ENCODE results near the gene CD58. TPM values are rescaled to one million over a fixed set of nuclear protein-coding genes. Genes with fewer than 3 reads are reported as not detected.
A peak's percentile ranks its signal among the peaks of the same experiment; 100 is the strongest.

CD58 gene
- total and polyA plus RNA-seq, 7 donors: 4.7 to 11.9 (median 7.8) TPM

DNA sequence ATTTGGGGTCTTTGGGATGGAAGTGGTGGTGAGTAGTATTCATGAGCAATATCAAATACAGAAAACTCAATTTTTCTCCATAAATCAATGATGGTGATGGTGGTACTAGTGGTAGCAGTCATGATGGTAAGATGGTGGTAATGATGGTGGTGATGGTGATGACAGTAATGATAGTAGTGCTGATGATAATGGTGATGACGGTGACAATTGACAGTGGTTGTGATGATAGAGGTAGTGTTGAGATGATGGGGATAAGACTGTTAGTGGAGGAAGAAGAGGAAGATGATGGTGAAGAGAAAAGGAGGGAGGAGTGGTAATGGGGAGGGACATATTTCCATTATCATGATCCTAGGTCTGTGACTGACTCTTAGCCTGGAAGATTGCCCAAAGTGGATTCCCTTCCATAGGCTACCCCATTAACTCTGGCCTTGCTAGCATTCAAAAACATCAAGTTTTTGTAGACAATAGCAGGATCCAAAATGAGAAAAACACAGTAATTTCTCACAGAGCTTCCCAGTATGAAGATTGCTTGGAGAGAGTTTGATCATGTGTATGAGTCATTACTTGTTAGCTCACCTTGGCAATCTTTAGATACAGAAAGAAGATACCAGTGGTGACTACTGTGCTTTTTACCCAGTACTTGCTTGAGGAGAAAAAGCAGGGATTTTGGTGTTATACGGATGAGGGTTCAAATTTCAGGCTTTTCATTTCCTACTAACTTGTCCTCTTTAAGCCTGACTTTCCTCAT, 103.8 kb downstream of the CD58 start:
- ATAC-seq (peak in 1 of 4 donors; percentile 47), DNase-seq (no peak)
- no peaks in the 10 kb centered on the region for H3K4me1 ChIP-seq
- TF ChIP-seq CTCF (IDR thresholded peaks at IDR 0.05): no peak
- 83 to 90% (median 83%) methylated on average over 2 of the region's 2 CpGs for WGBS, 3 donors
- H3K9me3 ChIP-seq: no peaks in the 10 kb centered on the region
- no peaks in the 10 kb centered on the region for H3K27me3 ChIP-seq (ENCODE audit: insufficient read depth in 3 of 3, low read length in 2 of 3)
- no peaks in the 10 kb centered on the region for H3K36me3 ChIP-seq (ENCODE audit: insufficient read depth in 1 of 2, low read depth in 1 of 2)
- no peak overlapping the region for H3K4me3 ChIP-seq
- H3K27ac ChIP-seq: no peak overlapping the region
- intact Hi-C loops (cut with DNase I): no loop called here

DNA sequence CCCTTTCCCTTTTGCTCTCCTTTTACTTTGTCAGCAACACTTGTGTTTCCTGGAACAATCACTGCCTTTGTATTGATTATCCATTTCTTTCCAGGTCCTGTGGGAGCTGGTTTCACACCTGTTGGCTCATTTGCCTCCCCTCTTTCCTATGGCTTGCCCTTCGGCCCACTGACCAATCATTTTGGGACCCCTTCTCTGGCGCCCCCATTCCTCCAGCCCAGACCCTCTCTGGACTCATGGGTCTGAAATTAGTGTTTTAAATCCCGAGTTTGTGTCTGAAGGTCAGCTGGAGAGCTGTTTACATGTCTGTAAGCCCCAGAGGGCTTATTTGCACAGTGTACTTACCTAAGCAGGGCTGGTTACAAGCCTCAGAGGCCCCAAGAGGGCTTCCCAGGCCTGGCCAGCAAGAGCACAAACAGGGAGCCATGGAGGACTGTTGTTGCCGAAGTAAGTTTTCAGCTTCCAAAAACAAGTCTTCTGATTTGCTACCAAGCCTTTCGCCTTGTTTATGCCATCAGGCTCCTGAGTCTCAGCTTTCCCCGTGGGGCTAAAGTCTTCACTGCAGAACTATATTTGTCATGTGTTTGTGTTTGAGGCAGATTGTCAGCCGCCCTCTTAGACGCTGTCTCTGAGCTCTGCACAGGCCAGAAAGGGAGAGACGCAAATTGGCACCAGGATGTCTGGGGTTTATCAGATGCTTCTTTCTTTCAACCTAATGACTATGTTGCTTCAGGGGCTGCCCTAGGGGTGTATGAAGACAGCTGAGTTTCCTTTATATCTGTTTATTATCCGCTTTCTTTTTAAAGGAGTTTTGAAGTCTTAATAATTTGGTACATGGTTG, 104.8 kb downstream of the CD58 start:
- ATAC-seq: no peak
- TF ChIP-seq CTCF (IDR thresholded peaks at IDR 0.05): no peak
- intact Hi-C loops (cut with DNase I): no loop called here

DNA sequence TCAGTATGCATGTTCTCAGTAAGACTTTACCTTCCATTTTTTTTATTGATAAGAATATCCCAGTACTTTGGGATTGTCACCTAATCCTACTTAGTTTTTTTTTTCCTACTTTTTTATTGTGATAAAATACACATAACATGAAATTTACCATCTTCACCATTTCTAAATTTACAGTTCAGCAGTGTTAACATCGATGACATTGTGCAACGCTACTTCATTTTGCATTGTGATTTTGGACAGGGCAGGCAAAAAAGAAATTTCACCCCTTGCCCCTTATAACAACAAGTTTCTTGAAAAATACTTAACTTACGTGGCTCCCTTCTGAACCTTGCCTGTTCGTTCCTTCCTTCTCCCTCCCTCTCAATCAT, 105.4 kb downstream of the CD58 start:
- no peaks in the 10 kb centered on the region for H3K27me3 ChIP-seq (ENCODE audit: insufficient read depth in 3 of 3, low read length in 2 of 3)
- DNase-seq (no peak), ATAC-seq (no peak)
- WGBS, 3 donors: 87 to 91% (median 88%) methylated on average over 4 of the region's 4 CpGs
- intact Hi-C loops (cut with DNase I): no loop called here
- no peaks in the 10 kb centered on the region for H3K36me3 ChIP-seq (ENCODE audit: insufficient read depth in 1 of 2, low read depth in 1 of 2)
- no peaks in the 10 kb centered on the region for H3K9me3 ChIP-seq
- H3K4me3 ChIP-seq: no peak overlapping the region
- H3K4me1 ChIP-seq: no peaks in the 10 kb centered on the region
- no peak for TF ChIP-seq CTCF (IDR thresholded peaks at IDR 0.05)
- no peak overlapping the region for H3K27ac ChIP-seq

More for the DNA sequence above, 104.8 kb downstream of the CD58 start:
- H3K27me3 ChIP-seq (ENCODE audit: insufficient read depth in 3 of 3, low read length in 2 of 3): no peaks in the 10 kb centered on the region
- H3K36me3 ChIP-seq (ENCODE audit: insufficient read depth in 1 of 2, low read depth in 1 of 2): no peaks in the 10 kb centered on the region
- no peak overlapping the region for H3K27ac ChIP-seq
- DNase-seq: no peak
- no peaks in the 10 kb centered on the region for H3K9me3 ChIP-seq
- WGBS, 3 donors: 83 to 85% (median 85%) methylated on average over 10 of the region's 10 CpGs
- no peak overlapping the region for H3K4me3 ChIP-seq
- H3K4me1 ChIP-seq: no peaks in the 10 kb centered on the region

Other genes starting within 250 kb of the CD58 start
- gene ATP1A1, start 197.8 kb downstream of the CD58 start, total RNA-seq: 100 to 1,000 TPM in 2 of 4 donors, 10 to 100 TPM in 2; 66.1 to 342 (median 150) TPM
- 100 to 1,000 TPM; 126 to 440 (median 309) TPM for gene ATP1A1, start 197.8 kb downstream of the CD58 start, polyA plus RNA-seq
- 1 to 10 TPM in 1 of 4 donors, under 1 TPM in 3; 0.40 to 1.2 (median 0.64) TPM for gene IGSF3, start 96.7 kb upstream of the CD58 start, total RNA-seq
- under 1 TPM; 0.34 to 0.52 (median 0.49) TPM for gene IGSF3, start 96.7 kb upstream of the CD58 start, polyA plus RNA-seq
- under 1 TPM; 0.42 to 0.62 (median 0.53) TPM for gene CD2, start 183.4 kb upstream of the CD58 start, total RNA-seq
- gene CD2, start 183.4 kb upstream of the CD58 start, polyA plus RNA-seq: under 1 TPM; 0.21 to 0.35 (median 0.21) TPM

Data from psoas muscle (tissue), 8 donors.